SU-DHL-6 (cell line): Measurements from ENCODE around the gene MAST4.

Source experiments
- CTCF ChIP-seq: fragments of 200-600 bp; sonication (generic); IDR thresholded peaks from one replicate; pipeline ENCODE4 v1.5.1; 2017; ENCODE audit warnings: antibody characterized with exemption, mild to moderate bottlenecking, low read length, moderate library complexity; ENCODE audit not compliant: insufficient read depth, poor library complexity, severe bottlenecking
- EZH2phosphoT487 ChIP-seq: fragments of 200-600 bp; sonication (generic), shearing (Covaris generic); conservative IDR thresholded peaks from 2 replicates; pipeline ENCODE4 v1.6.1; 2018; ENCODE audit warnings: mild to moderate bottlenecking, antibody characterized with exemption, low read length, moderate library complexity, mixed read lengths

- TF ChIP-seq CTCF = no peak
- no peak for TF ChIP-seq EZH2phosphoT487
Measured at GRCh38 chr5:66658516-66658915, 62.3 kb downstream of the MAST4 start.
